ENCODE measurements around the gene LUZP4.
"Not testable (repeated sequence)": the region's sequence is repeated elsewhere in the genome, so short reads cannot be mapped to it uniquely, and the experiment has no call there.

LUZP4 gene

DNA sequence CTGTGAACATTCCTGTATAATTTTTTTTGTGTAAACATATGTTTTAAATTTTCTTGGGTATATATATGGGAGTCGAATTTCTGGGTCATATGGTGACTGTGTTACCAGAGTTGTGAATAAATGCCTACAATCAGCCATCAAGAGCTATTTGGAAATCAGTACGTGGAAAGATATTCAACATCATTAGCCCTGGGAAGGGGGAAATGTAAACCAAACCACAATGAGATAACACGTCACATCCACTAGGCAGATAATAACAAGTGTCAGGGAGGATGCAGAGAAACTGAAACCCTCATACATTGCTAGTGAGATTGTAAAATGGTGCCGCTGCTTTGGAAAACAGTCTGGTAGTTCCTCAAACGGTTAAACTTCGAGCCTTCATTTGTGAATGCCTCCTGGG, 43.9 kb downstream of the LUZP4 start:
- no peak for DNase-seq (ENCODE audit: extremely low read depth in 1 of 2, low read depth in 1 of 2)

- DNase-seq (ENCODE audit: extremely low read depth in 1 of 2, low read depth in 1 of 2), result no peak
Measured at GRCh38 chrX:115337491-115338144, 48.1 kb downstream of the LUZP4 start.

DNA sequence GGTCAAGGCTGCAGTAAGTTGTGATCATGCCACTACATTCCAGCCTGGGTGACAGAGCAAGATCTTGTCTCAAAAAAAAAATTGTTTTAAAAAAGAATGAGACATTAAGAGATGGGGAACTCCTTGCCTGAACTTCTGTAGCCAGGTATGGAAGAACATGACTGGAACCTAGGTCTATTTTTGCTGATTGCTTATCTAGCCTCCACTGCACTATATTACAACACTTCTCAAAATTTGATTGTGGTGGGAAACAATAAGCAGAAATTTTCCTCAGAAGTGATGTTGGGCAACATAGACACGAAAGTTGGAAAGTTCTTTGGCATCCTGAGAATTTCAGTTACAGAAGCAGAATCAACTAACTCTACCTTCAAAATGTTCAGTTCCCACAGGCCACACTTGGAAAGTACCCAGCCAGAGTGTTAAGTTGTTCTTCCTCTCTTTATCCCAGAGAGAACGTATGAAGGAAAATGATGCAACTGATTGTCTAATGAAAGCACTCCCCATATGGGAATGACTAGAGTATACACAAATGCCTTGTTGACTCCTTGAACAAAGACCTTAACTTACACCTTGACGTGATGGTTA, 50.0 kb downstream of the LUZP4 start:
- no peak for DNase-seq (ENCODE audit: extremely low read depth in 1 of 2, low read depth in 1 of 2)

GRCh38 chrX:115341421-115341820, 51.9 kb downstream of the LUZP4 start:
- DNase-seq (ENCODE audit: extremely low read depth in 1 of 2, low read depth in 1 of 2), result no peak

GRCh38 chrX:115344885-115345614, 55.5 kb downstream of the LUZP4 start:
- no peak for DNase-seq (ENCODE audit: extremely low read depth in 1 of 2, low read depth in 1 of 2)

DNA sequence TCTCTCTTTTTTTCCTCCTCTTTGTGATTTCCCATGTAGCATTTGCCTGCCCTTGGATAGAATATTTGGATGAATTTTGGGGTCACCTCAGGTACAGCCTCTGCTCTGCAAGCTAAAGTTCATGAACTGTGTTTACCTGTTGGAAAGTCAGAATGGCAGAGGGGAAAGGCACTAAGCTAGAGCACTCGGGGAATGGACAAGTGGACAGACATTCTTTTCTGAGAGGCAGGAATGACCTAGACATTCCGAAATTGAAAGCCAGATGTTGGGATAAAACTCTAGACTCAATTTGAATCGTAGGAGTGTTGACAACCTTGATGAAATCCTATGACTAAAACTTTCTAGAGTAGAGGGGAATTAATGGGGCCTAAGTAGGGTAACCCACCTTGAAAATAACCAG, 56.1 kb downstream of the LUZP4 start:
- no peak for DNase-seq (ENCODE audit: extremely low read depth in 1 of 2, low read depth in 1 of 2)

GRCh38 chrX:115346738-115347137, 57.2 kb downstream of the LUZP4 start:
- DNase-seq (ENCODE audit: extremely low read depth in 1 of 2, low read depth in 1 of 2), result not testable (repeated sequence)

- DNase-seq (ENCODE audit: extremely low read depth in 1 of 2, low read depth in 1 of 2), result no peak
Measured at GRCh38 chrX:115348446-115349225, 59.1 kb downstream of the LUZP4 start.

GRCh38 chrX:115350711-115351381, 61.3 kb downstream of the LUZP4 start:
- no peak for DNase-seq (ENCODE audit: extremely low read depth in 1 of 2, low read depth in 1 of 2)

DNA sequence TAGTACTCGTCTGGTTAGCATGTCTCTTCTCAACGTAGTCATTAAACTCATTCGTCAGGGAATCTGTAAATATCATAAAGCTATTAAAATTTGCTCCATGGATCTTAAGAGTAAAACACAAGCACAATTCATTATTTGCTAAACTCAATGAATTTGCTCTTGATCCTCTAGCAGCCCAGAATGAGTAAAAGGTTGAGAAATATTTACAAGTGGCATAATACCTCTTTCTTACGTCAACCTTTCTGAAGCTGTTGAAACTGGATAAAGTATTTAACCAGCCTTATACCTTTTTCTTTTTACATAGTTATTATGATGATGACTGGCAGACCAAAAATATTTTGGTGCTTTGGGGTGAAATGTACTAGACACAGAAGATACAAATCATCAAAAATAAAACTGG, 66.9 kb downstream of the LUZP4 start:
- DNase-seq (ENCODE audit: extremely low read depth in 1 of 2, low read depth in 1 of 2), result no peak

Measured in stimulated activated CD8-positive, alpha-beta memory T cell treated with anti-CD3 and anti-CD28 coated beads, Interleukin-7, amount 100 ng/mL, for 48 hours (primary cell).